ENCODE data around the gene RRP9.
"Not testable (repeated sequence)": the region's sequence is repeated elsewhere in the genome, so short reads cannot be mapped to it uniquely, and the experiment has no call there.

RRP9 gene

DNA sequence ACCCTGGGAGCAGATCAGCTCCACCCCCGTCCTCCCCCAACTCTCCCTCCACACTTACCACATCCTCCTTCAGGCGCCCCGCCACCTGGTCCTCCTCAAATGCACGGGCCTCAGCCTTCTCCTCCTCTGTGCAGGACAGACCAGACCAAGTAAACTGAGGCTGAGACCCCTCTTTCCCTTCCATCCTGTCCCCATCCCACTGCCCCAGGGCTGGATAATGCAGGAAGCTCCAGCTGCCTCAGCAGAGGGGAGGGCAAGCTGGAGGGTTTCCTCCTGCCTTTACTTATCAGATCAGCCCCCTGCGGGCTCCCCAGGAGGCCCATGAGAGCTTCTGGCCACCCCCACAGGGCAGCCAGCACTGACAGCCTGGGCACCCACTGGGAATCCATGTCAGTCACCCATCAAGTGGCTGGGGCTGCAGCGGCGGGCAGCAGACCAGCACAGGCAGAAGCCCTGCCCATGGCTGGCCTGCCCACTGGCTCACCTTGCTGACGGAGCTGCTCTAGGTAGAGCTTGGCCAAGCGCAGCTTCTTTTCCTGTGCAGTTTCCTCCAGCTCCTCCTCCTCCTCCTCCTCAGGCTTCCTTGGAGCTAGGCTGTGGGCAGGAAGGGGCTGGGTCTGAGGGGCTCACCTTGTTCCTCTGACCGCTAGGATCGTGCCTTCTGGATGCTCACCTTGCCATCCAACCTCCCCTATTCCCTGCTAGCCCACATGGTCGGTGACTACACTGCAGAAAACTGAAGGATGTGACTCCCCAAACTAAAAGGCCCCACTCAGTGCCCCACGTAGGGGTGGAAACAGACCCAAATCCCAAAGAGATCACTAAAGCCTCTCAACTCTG, 3.9 kb downstream of the RRP9 start:
- no peak for DNase-seq (ENCODE audit: low spot score)

DNA sequence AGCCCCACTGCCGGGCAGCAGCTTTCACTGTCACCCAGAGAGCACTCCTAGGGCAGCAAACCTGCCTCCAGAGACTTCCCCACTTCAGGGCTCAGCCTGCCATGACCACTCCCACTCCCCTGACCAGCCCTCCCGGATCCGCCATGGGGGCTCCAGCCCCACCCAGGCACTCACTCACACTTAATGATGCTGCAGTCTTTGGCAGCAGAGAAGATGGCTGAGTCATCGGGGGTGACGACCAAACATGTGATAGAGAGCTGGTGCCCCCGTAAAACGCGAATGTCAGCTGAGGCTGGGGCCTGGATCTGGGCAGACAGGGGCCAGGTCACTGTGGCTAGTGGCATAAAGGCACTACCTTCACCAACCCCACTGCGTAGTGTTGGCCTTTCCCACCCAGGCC, 4.7 kb downstream of the RRP9 start:
- DNase-seq (ENCODE audit: low spot score) = no peak

DNA sequence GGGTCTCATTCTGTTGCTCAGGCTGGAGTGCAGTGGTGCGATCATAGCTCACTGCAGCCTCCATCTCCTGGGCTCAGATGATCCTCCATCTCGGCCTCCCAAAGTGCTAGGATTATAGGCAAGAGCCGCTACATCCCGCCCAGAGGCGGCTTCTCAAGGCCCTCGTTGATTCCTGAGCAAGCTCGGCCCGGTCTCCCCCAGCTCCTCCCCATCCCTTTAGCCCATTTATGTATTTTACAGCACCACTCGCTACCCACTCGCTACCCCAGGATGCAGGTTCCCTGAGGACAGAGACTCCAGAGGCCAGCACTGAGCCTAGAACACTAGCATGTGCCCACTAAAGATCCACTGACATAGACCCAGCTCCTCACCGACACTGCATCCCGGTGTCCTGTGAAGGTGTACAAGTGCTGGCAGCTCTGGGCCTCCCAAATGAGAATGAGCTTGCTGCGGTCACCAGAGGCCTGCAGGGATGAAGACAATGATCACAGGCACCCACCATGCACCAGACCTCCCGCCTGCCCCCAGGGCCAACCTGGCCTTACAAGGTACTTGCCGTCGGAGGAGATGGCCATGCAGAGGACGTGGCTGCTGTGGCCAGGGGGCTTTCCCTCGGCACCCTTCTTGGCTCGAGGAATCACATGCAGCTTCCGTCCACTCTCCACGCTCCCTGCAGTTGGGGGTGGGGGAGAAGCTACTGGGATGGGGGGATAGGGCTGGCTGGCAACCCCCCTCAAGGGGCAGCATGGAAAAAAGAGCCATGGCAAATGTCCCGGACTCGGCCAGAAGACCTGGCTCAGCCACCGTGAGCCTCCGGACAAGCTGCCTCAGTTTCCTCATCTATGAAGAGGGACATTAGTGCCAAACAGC, 5.6 kb downstream of the RRP9 start:
- no peak for DNase-seq (ENCODE audit: low spot score)

DNA sequence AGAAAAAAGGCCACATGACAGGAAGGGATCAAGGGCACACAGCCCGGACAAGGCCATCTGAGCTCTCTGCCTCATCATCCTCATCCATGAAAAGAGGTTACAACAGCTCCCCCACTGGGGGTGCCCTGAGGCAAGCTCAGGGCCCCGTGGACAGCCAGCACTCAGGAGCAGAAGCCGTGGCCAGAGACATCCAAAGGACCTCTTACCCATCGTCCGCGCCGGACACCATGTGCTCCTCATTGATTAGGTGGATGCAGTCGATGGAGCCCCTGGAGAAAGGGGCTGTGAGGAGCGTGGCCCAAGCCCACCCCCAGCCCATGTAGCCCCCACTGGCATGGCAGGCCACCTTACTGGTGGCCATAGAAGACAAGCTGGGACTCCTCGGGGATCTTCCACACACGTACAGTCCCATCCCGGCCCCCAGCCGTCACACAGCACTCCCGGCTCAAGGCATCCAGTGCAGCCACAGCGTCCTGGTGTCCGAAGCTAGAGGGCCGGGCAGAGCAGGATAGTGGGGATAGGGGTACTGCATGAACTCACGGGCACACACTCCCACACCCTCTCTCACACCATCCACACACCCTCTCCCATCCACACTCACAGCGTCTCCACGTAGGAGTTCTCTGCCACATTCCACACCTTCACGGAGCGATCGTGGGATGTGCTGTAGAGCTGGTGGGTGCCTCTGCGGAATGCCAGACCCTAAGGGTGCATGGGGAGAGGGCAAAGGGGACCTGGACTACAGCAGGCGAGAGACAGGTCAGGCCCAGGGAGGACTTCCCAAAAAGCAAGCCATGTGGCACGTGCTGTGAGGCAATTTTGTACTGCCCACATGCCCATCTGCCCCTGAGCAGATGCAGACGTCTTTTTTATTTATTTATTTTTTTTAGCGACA, 6.5 kb downstream of the RRP9 start:
- DNase-seq (ENCODE audit: low spot score) = no peak

DNA sequence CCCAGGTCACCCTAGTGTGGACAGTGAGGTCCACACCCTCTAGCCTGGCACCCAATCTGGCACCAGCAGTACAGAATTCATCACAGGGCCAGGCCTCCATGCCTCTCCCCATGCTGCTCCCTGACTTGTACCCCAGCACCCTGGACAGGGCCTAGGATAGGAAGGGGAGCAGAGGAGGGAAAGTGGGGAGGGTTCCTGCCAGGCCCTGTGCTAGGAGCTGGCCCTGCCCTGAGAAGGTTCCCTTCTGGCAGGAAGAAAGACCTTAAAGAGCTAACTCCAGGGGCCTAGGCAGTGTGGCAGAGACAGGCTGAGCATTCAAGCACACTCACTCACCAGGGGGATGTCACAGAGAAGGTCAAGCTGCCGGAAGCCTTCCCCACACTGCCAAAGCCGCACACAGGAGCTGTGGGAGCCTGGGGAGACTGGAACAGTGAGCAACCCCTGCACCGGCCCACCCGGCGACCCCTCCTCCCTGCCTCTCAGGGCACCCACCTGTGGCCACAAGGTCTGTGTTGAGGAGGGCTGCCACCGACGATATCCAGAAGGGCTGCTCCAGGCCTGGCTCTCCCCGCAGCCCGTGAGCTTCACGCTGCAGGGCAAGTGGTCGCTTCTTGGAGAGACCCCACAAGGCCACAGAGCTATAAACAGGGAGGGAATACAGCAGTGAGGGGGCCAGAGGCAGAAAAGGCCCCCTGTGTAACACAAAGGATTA, 7.4 kb downstream of the RRP9 start:
- no peak for DNase-seq (ENCODE audit: low spot score)

DNA sequence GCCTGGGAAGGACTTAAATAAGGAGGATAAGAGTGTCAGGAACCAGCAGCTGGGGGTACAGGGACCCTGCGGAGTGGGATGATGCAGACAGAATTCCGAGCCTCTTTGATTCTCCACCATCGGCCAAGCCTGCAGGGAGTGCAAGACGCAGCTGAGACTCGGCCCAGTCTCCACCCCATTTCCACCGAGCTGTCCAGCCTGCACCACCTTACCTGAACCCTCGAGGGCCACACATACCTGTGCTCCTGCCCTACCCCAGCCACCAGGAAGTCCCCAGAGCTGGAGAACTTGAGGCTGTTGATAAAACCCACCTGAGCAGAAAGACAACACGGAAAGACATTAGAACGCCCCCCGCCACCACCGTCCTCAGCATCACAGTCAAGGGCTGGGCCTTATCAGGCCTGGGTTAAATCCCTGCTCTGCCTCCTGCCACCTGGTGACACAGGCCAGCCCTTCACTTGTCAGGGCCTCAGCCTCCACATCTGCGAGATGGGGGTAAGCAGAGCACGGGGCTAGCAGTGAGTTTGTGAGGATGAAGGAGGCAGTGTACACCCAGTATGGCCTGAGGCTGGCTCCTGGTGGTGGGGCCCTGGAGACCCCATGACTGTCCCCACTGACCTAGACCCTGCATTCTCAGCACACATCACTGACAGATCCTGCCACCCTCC, 8.1 kb downstream of the RRP9 start:
- DNase-seq (ENCODE audit: low spot score) = no peak

DNA sequence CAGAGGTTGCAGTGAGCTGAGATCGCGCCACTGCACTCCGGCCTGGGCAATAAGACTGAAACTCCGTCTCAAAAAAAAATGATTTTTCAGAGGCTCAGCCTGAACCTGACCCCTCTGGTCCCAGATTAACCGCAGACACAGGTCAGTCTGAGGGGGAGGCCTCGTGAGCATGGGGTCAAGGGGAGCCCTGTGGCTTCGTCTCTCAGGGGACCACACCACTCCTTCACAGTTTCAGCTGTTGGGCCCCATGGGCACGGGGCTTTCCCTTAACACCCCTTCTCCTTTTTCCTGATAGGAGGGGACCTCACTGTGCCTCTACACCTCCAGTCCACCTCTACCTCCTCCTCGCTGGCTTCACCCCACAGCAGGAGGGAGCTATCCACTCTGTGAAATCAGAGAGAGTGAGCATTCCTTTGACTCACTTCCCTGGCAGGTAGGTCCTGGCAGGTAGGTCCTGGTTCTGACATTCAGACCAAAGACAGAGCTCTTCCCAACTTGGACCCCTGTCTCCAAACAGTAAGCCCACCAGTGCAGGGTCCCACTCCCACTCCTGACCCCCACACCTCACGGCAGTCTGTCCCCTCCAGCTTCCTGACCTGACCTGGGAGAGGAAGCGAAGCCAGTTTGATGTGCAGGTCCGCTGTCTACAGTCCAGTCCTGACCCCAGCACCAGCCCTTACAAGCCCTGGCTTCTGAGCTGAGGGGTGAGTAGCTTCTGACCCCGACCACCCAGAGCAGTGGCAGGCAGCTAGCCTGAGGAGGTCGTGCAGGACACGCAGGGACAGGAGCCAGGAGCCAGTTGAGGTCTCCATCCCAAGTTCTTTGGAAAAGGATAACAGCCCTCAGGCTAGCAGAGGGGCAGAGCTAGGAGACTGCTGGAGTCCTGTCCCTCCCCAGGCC, 9.0 kb downstream of the RRP9 start:
- DNase-seq (ENCODE audit: low spot score) = no peak

DNA sequence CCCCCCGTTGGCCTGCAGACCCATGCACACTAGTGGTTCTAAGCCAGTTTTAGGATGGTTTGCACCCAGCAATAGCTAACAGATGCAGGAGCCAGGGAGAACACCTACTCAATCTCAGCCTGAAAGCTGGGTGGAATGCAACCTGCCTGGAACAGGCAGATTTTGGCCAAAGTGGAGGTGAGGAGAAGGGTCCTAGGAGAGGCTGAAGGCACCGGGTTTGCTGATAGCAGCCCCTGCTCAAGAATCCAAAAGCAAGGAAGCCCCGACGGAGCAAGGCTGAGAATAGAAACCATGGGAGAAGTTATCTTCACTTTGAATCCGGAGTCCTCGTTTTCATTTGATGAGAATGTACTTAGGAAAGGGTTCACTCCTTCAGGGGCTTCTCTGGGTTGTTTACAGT, 9.9 kb downstream of the RRP9 start:
- DNase-seq (ENCODE audit: low spot score) = no peak

DNA sequence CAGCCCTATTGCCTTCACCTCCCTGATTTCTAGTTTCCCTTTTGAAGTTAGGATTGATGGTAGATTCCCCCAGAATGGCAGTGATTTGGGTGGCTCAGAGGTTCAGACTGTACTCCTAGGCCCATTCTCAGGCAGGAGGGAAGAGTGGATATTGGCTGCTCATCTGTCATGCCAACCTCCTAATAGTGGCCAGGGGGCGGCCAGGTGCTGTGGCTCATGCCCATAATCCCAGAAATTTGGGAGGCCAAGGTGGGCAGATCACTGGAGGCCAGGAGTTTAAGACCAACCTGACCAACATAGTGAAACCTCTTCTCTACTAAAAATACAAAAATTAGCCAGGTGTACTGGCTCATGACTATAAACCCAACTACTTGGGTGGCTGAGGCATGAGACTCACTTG, 11.3 kb downstream of the RRP9 start:
- DNase-seq (ENCODE audit: low spot score) = no peak

DNA sequence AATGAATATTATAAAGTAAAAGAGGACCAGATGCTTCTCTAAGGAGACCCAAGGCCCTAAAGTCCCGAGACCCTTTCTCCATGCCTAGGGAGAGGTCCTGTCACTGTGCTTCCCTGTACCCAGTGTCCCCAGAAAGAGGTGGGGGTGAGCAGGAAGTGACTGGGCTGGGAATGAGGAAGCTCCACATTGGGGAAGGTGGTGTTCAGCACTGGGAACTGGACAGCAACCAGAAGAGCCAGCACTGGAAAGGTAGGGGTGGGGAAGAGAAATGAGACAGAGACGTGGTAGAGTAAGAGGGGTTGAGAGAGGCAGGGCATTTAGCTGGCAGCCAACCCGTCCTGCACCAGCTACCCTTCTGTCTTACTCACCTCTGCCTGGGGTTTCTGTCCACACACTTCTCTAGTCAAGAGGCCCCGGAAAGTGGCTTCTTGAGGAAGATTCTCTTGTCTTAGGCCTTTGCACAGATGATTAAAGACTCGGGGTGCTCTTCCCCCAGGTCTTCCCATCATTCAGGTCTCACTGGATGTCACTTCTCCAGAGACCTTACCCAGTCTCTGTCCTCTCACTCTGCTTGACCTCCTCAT, 12.2 kb downstream of the RRP9 start:
- no peak for DNase-seq (ENCODE audit: low spot score)

DNA sequence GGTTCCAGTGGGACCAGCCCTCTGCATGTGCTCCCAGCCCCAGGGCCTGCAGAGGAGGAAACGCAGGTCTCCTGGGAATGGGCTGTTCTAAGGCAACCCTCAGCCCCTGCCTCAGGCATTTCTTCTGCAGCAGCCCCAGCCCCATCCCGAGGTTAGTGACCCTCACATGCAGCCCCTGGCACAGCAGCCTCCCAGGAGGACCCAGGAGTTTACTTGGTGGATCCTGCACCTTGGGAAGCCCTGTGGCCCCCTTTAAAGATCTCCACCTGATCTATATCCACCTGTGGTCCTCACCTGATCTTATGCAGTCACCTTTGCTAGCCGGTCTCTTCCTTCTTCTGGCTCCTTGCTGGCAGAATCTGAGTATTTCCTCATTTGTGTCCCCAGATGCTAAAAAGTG, 12.7 kb downstream of the RRP9 start:
- DNase-seq (ENCODE audit: low spot score) = not testable (repeated sequence)

DNA sequence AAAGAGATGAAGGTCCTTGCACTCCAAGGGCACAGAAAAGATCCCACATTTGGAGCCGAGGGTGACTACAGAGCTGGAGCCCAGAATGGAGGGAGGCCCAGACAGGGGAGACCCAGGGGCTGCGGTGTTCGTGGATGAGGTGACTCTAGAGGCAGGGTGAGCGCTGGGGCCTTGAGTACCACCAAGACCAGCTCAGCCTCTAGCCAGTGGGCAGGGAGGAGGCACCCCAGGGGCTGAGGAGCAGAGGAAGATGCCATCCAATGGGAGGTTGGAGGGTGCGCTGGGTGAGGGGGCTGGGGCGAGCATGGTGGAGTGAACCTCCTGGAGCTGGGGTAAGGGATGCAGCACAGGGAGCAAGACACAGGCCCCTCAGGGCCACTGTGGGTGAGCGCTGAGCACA, 13.3 kb downstream of the RRP9 start:
- DNase-seq (ENCODE audit: low spot score) = no peak

DNA sequence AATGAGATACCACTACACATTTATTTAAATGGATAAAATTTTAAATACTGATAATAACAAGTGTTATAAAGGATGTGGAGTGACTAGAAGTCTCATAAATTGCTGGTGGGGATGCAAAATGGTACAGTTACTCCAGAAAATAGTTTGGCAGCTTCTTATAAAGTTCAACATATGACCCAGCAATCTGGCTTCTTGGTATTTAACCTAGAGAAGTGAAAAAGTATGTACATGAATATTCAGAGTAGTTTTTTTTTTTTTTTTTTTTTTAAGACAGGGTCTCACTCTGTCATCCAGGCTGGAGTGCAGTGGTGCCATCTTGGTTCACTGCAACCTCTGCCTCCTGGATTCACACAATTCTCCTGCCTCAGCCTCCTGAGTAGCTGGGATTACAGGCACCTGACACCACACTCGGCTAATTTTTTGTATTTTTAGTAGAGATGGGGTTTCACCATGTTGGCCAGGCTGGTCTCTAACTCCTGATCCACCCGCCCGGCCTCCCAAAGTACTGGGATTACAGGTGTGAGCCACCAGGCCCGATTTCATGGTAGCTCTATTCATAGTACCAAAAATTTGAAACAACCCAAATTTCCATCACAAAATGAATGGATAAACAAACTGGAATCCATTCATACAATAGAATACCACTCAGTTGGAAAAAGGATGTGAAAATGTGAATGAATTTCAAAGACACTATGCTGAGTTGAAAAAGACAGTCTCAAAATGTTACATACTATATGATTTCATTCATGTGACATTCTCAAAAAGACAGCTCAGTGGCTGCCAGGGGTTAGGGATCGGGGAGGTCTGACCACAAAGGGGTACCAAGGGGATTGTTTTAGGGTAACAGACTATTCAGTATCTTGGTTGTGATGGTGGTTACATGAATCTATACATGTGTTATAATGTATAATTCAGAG, 14.4 kb downstream of the RRP9 start:
- no peak for DNase-seq (ENCODE audit: low spot score)

DNA sequence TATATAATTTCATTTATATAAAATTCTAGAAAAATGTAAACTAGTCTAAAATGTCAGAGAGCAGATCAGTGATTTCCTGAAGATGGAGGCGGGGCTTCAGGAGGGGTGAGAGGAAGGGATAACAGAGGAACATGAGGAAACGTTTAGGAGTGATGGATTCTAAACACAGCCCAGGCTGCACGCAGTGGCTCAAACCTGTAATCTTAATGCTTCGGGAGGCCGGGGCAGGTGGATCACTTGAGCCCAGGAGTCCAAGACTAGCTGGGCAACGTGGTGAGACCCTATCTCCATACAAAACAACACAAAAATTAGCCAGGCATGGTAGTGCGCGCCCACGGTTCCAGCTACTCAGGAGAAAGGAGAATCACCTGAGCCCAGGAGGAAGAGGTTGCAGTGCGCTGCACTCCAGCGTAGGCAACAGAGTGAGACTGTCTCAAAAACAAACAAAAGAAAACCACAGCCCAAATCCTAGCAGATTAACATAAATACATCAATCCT, 20.6 kb downstream of the RRP9 start:
- DNase-seq (ENCODE audit: low spot score) = no peak

DNA sequence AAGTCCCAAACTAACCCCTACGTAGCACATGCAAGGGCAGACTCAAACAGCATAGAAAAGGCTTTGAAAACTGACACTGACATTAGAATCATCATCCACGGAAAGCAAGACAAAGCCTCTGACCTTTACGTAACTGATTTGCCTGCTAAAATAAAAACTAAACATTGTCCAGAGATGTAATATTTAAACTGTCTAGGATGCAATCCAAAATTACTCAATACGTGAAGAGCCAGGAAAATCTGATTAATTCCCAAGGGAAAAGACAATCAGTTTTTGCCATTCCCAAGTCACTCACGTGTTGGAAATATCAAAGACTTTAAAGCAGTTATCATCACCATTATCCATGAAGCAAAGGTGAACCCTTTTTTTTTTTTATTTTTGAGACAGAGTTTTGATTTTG, 25.3 kb downstream of the RRP9 start:
- no peak for DNase-seq (ENCODE audit: low spot score)

DNA sequence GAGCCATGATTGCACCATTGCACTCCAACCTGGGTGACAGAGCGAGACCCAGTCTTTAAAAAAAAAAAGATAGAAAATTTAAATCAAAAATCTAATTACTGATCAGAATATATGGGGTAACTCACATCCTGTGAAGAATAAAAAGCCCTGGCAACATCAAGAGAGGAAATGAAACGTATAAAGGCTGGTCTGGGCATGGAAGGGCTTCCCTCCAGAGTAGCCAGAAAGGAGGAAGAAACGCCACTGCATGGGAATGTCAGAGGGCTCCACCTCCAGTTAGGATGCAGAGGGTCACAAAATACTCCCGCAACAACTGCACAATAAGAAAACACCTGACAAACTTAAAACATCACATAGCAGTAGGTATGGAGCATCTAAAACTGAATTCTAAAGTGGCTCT, 33.7 kb downstream of the RRP9 start:
- DNase-seq (ENCODE audit: low spot score) = no peak

DNA sequence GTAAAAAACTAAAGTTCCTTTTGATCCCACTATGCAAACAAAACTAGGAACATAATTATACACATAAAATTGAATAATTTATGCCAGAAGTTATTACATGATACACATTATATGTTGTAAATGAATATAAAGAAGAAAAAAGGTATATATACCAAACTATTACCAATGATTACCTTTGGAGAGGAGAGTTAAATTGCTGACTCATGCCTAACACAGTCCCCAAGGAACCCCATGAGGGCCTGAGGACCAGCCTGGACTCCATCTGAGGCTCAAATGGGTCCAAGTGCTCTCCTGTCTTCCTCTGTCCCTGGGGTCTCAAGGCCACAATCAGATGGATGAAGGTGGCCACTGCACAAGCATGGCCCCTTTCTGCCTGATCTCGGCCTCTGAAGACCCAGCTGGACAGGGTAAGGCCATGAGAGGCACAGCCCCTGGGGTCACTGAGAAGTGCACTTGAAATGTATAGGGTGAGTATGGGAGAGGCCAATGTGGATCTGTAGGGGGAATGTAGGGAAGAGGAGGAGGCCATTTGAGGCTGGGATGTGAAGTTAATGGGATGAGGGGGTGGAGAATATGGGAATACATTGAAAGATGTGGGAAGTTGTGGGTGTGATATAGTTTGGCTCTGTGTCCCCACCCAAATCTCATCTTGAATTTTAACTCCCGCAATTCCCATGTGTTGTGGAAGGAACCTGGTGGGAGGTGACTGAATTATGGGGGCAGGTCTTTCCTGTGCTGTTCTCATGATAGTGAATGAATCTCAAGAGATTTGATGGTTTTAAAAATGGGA, 37.5 kb downstream of the RRP9 start:
- no peak for DNase-seq (ENCODE audit: low spot score)

DNA sequence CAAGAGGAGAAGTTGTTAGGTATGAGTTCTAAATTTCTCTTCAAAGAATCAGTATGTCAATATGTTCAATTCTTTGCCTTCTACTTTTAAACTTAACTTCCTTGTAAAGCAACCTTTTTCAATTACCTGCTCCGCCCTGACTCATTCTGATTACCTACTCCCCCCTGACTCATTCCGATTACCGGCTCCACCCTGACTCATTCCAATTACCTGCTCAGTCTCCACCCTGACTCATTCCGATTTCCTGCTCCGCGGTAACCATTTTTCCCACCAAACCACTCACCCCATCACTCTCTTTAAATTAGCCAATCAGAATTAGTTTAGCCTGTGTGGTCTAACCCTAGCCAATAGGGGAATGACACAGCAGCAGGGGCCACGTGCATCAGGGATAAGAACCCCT, 39.3 kb downstream of the RRP9 start:
- peak; percentile 92 for DNase-seq (ENCODE audit: low spot score)

Data from activated CD4-positive, alpha-beta T cell treated with anti-CD3 and anti-CD28 coated beads, Interleukin-2, Interleukin-4, amounts not matched to agents 100 ng/mL and 50 ng/mL, durations not matched to agents 16 hours and 8 hours (primary cell).